OCI-LY7 (cell line): ENCODE measurements around the gene TLE3. TPM values are rescaled to one million over a fixed set of nuclear protein-coding genes. Genes with fewer than 3 reads are reported as not detected.

ENCODE experiments used
- BruUV-seq: library from RNA; stranded (reverse); fragments of 400-500 nt; replicated peaks from 2 replicates; lab custom pipeline; 2021; lab: Mats Ljungman, UMichigan
- CTCF ChIA-PET: fragments of 300-600 bp; sonication (Branson Sonifier 250); formaldehyde crosslinking; loops from one replicate; lab custom pipeline; 2022; ENCODE audit warnings: antibody characterized with exemption; ENCODE audit not compliant: unreplicated experiment; lab: Charles Lee
- POLR2A ChIA-PET: fragments of 300-600 bp; sonication (Branson Sonifier 250); formaldehyde crosslinking; loops from one replicate; lab custom pipeline; 2022; ENCODE audit warnings: antibody characterized with exemption; lab: Charles Lee
- DNase-seq: peaks from one replicate; pipeline ENCODE4 v3.0.0-alpha.2; 2015; ENCODE audit warnings: low spot score
- H2AFZ ChIP-seq: fragments of 200-600 bp; sonication (generic), shearing (Covaris generic); 2 replicates; pipeline ENCODE4 v1.6.1; 2014; ENCODE audit warnings: mild to moderate bottlenecking, antibody characterized with exemption, low read length, moderate library complexity
- H3K27ac ChIP-seq: fragments of 200-600 bp; sonication (generic); 2 replicates; pipeline ENCODE4 v1.5.1; 2014; ENCODE audit warnings: mixed run types, low read depth, mild to moderate bottlenecking, moderate library complexity, low read length, inconsistent platforms; ENCODE audit not compliant: poor library complexity, severe bottlenecking
- H3K36me3 ChIP-seq: fragments of 200-600 bp; sonication (generic); 2 replicates; pipeline ENCODE4 v1.6.1; 2014; ENCODE audit warnings: mild to moderate bottlenecking, antibody characterized with exemption, low read length, moderate library complexity, mixed read lengths; ENCODE audit not compliant: insufficient read depth
- H3K4me1 ChIP-seq: fragments of 200-600 bp; sonication (generic); 2 replicates; pipeline ENCODE4 v1.5.1; 2014; ENCODE audit warnings: mild to moderate bottlenecking, low read length; ENCODE audit not compliant: insufficient read depth, poor library complexity, severe bottlenecking
- H3K4me2 ChIP-seq: fragments of 200-600 bp; sonication (generic); 2 replicates; pipeline ENCODE4 v1.6.1; 2014; ENCODE audit warnings: mild to moderate bottlenecking, low read length
- H3K4me3 ChIP-seq: fragments of 200-600 bp; sonication (generic); 2 replicates; pipeline ENCODE4 v1.5.1; 2014; ENCODE audit warnings: mild to moderate bottlenecking, low read depth, low read length; ENCODE audit not compliant: poor library complexity, severe bottlenecking
- H3K79me2 ChIP-seq: fragments of 200-600 bp; sonication (generic); 2 replicates; pipeline ENCODE4 v1.6.1; 2016; ENCODE audit warnings: low read depth, mild to moderate bottlenecking, low read length, moderate library complexity, mixed read lengths; ENCODE audit not compliant: insufficient read depth
- H3K9me2 ChIP-seq: fragments of 200-600 bp; sonication (generic); 2 replicates; pipeline ENCODE4 v1.6.1; 2016; ENCODE audit warnings: mild to moderate bottlenecking, low read length, mixed read lengths; ENCODE audit not compliant: insufficient read depth
- H3K9me3 ChIP-seq: fragments of 200-600 bp; sonication (generic); 2 replicates; pipeline ENCODE4 v1.6.1; 2014; ENCODE audit warnings: mild to moderate bottlenecking, mixed run types, low read length, mixed read lengths
- H4K20me1 ChIP-seq: fragments of 200-600 bp; sonication (generic); 2 replicates; pipeline ENCODE4 v1.6.1; 2014; ENCODE audit warnings: mild to moderate bottlenecking, antibody characterized with exemption, low read length, moderate library complexity, mixed read lengths; ENCODE audit not compliant: insufficient read depth
- CTCF ChIP-seq: fragments of 200-600 bp; sonication (generic); conservative IDR thresholded peaks from 2 replicates; pipeline ENCODE4 v1.5.1; 2014; ENCODE audit warnings: mild to moderate bottlenecking, antibody characterized with exemption, low read length, moderate library complexity, mixed read lengths
- EZH2phosphoT487 ChIP-seq: fragments of 200-600 bp; sonication (generic); IDR thresholded peaks from 2 replicates; pipeline ENCODE4 v1.6.1; 2018; ENCODE audit warnings: low read depth, borderline replicate concordance, mild to moderate bottlenecking, mixed run types, antibody characterized with exemption, low read length, moderate library complexity, mixed read lengths
- intact Hi-C: fragments of 100-400 bp; cut with micrococcal nuclease; formaldehyde crosslinking; loops from one replicate; pipeline ENCODE4 v1.10.0; 2022; ENCODE audit not compliant: unreplicated experiment
- total RNA-seq, 2 experiments: library from RNA; depleted of rRNA in 1 of 2; stranded (reverse); fragments of >200 nt in 1 of 2; shearing (Covaris generic) in 1 of 2; gene quantifications; 2 replicates each; pipeline ENCODE4 v1.2.3, GENCODE V29; 2014 to 2022

The TLE3 gene
- total RNA-seq, 2 experiments from 2014 or later: 31.9 to 37.9 TPM

DNA sequence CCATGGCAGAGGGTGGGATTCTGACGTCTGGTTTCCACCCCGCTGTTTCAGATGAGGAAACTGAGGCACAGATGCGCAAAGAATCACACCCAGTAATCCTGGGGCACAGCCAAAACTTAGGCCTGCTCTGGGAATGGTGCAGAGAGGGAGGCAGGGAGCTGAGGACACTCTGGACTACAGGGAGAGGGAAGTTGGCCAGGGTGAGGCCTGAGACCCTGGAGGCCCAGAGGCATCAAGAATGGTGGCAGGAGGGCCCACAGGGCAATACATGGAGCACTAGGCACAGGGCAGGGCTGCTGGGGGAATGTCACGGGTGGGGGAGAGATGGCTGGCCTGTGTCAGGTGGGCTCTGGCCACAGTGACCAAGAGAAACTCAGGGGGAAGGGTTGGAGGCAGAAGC, 63.6 kb downstream of the TLE3 start:
- H3K4me1 ChIP-seq: peaks cover 40% of the 10 kb centered on the region
- no peaks in the 10 kb centered on the region for H3K36me3 ChIP-seq
- DNase-seq: no peak
- intact Hi-C loops: no loop called here
- no peak overlapping the region for H3K4me3 ChIP-seq
- ChIA-PET POLR2A (interaction anchor here (1.1 kb wide), 1 partner anchor 50 kb away, joined by 4 read pairs; no protein-coding TSS in a partner anchor), CTCF (no interaction called here)
- no peaks in the 10 kb centered on the region for H3K9me3 ChIP-seq
- H3K4me2 ChIP-seq: no peak overlapping the region
- no peak overlapping the region for H2AFZ ChIP-seq
- H3K27ac ChIP-seq: no peak overlapping the region
- H4K20me1 ChIP-seq: no peaks in the 10 kb centered on the region
- no TSS peak for BruUV-seq
- no peak for TF ChIP-seq EZH2phosphoT487
- TF ChIP-seq CTCF: no peak
- H3K79me2 ChIP-seq: no peaks in the 10 kb centered on the region
- H3K9me2 ChIP-seq: no peaks in the 10 kb centered on the region

GRCh38 chr15:70033529-70034140, 64.1 kb downstream of the TLE3 start:
- ChIA-PET POLR2A (no interaction called here), CTCF (no interaction called here)
- DNase-seq: no peak
- BruUV-seq: no TSS peak
- H3K36me3 ChIP-seq: no peaks in the 10 kb centered on the region
- H3K27ac ChIP-seq: no peak overlapping the region
- H3K9me3 ChIP-seq: no peaks in the 10 kb centered on the region
- intact Hi-C loops: no loop called here
- H3K4me1 ChIP-seq: peaks cover 40% of the 10 kb centered on the region
- TF ChIP-seq EZH2phosphoT487 (no peak), CTCF (no peak)
- H3K79me2 ChIP-seq: no peaks in the 10 kb centered on the region
- no peak overlapping the region for H3K4me2 ChIP-seq
- H3K4me3 ChIP-seq: no peak overlapping the region
- H4K20me1 ChIP-seq: no peaks in the 10 kb centered on the region
- no peaks in the 10 kb centered on the region for H3K9me2 ChIP-seq
- H2AFZ ChIP-seq: no peak overlapping the region

GRCh38 chr15:70033109-70033508, 64.6 kb downstream of the TLE3 start:
- H2AFZ ChIP-seq: no peak overlapping the region
- H4K20me1 ChIP-seq: no peaks in the 10 kb centered on the region
- no peaks in the 10 kb centered on the region for H3K79me2 ChIP-seq
- no peaks in the 10 kb centered on the region for H3K9me2 ChIP-seq
- POLR2A ChIA-PET: no interaction called here
- no peaks in the 10 kb centered on the region for H3K36me3 ChIP-seq
- intact Hi-C loops: no loop called here
- CTCF ChIA-PET: no interaction called here
- H3K4me3 ChIP-seq: no peak overlapping the region
- peaks cover 38% of the 10 kb centered on the region for H3K4me1 ChIP-seq
- no peak overlapping the region for H3K27ac ChIP-seq
- H3K4me2 ChIP-seq: no peak overlapping the region
- DNase-seq: no peak
- no peak for TF ChIP-seq CTCF
- no peak for TF ChIP-seq EZH2phosphoT487
- no TSS peak for BruUV-seq
- H3K9me3 ChIP-seq: no peaks in the 10 kb centered on the region
